Astrocyte (in vitro differentiated cells and primary cell): ENCODE measurements around the gene IQCK.

ENCODE experiments used
- EZH2 ChIP-seq: IDR thresholded peaks from 2 replicates; pipeline ENCODE4 v1.6.1; 2012; ENCODE audit warnings: mild to moderate bottlenecking, low read length, inconsistent platforms; ENCODE audit not compliant: insufficient read depth
- TF ChIP-seq, protein P1 (sequence below): IDR thresholded peaks from 2 replicates; pipeline ENCODE4 v1.5.1; 2011; ENCODE audit warnings: low read depth, mild to moderate bottlenecking, inconsistent platforms, low read length, moderate library complexity; ENCODE audit not compliant: insufficient read depth

DNA sequence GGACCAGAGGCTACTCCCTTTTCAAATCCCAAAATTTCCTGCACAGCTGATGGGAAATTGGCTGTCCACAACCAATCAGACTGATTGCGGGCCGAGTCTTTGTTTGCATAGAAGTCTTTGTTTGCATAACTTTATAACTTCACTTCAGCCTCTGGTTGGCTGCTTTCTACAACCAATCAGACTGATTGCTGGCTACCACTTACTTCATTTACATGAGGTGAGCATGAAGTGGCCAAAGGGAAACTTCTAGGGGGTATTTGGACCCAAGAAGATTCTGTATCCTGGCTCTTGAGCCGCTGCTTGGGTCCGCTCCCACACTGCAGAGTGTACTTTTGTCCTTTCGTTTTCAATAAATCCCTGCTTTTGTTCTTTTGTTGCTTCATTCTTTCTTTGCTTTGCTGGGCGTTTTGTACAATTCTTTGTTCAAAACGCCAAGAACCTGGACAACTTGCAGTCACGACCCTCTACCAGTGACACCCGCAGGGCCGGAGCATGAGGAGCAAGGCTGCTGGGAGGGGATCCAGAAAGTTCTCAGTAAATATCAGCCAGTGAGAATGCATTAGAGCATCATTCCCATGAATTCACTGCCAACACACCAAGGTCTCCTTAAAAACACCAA, 67.5 kb downstream of the IQCK start:
- no peak for TF ChIP-seq EZH2
- TF ChIP-seq, protein P1, sequence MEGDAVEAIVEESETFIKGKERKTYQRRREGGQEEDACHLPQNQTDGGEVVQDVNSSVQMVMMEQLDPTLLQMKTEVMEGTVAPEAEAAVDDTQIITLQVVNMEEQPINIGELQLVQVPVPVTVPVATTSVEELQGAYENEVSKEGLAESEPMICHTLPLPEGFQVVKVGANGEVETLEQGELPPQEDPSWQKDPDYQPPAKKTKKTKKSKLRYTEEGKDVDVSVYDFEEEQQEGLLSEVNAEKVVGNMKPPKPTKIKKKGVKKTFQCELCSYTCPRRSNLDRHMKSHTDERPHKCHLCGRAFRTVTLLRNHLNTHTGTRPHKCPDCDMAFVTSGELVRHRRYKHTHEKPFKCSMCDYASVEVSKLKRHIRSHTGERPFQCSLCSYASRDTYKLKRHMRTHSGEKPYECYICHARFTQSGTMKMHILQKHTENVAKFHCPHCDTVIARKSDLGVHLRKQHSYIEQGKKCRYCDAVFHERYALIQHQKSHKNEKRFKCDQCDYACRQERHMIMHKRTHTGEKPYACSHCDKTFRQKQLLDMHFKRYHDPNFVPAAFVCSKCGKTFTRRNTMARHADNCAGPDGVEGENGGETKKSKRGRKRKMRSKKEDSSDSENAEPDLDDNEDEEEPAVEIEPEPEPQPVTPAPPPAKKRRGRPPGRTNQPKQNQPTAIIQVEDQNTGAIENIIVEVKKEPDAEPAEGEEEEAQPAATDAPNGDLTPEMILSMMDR, result no peak
